Measurements from ENCODE around the gene DENND1B. TPM values are rescaled to one million over a fixed set of nuclear protein-coding genes. Genes with fewer than 3 reads are reported as not detected.

DENND1B gene
- total RNA-seq, 1 experiment from 2014 or later: 6.3 TPM

DNA sequence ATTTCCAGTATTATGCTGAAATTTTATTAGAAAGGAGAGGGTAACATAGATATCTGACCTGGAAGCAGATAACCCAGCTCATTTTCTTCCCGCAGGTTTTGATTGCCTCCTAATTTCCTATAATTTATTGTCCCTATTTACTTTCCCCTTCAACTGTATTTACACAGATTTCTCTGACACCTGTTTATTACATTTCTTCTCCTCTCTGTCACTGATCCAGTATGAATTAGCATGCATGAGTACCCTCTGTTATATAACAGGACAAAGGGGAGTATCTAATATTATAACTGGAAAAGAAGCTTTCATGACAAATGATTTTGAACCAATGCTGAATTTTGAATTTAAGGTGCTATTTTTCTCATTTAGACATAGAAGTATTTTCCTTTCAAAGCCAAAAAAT is 37.4 kb downstream of the DENND1B start:
- Histone ChIP-seq H4K8ac (replicated peaks; ENCODE audit: insufficient read length, low read depth, low read length) (no peak overlapping the region), H2BK12ac (ENCODE audit: insufficient read length, low read depth, low read length) (no peak overlapping the region), H3K4me1 (ENCODE audit: insufficient read depth, low read length) (no peaks in the 10 kb centered on the region; the same call in 1 of the 2 replicates), H3K23me2 (ENCODE audit: insufficient read length, low read depth, low read length, poor library complexity, severe bottlenecking) (no peaks in the 10 kb centered on the region), H3K18ac (ENCODE audit: insufficient read length, low read depth, low read length) (no peak overlapping the region), H3K79me2 (ENCODE audit: insufficient read depth, low read length) (no peaks in the 10 kb centered on the region), H3K9ac (ENCODE audit: extremely low read depth, insufficient read length, low read length) (no peak overlapping the region), H2BK120ac (ENCODE audit: low read depth, low read length, poor library complexity, severe bottlenecking) (no peak overlapping the region), H2BK20ac (ENCODE audit: low read depth, low read length, poor library complexity, severe bottlenecking) (no peak overlapping the region), H3K79me1 (ENCODE audit: insufficient read depth, low read depth, low read length, poor library complexity, severe bottlenecking) (no peaks in the 10 kb centered on the region), H4K5ac (ENCODE audit: insufficient read length, low read depth, low read length) (no peak overlapping the region), H4K20me1 (ENCODE audit: control insufficient read depth, insufficient read depth, insufficient read length) (no peaks in the 10 kb centered on the region), H2AFZ (ENCODE audit: low read length) (no peak overlapping the region), H3K9me3 (ENCODE audit: control insufficient read depth, low read depth, low read length) (no peaks in the 10 kb centered on the region), H3K56ac (ENCODE audit: insufficient read length, low read depth, low read length) (no peak overlapping the region), H4K91ac (ENCODE audit: insufficient read length, low read depth, low read length) (no peak overlapping the region), H3K4ac (ENCODE audit: low read depth, low read length) (no peak overlapping the region), H3K27me3 (ENCODE audit: insufficient read depth, low read length) (no peaks in the 10 kb centered on the region), H3K4me2 (ENCODE audit: insufficient read depth, insufficient read length, low read length) (no peak overlapping the region), H3K23ac (ENCODE audit: insufficient read length, low read depth, low read length) (no peak overlapping the region), H3K27ac (ENCODE audit: insufficient read length, low read depth, low read length) (no peak overlapping the region), H2BK15ac (ENCODE audit: low read depth, low read length) (no peak overlapping the region), H3T11ph (ENCODE audit: low read length) (no peak overlapping the region), H2AK5ac (ENCODE audit: insufficient read length, low read length) (no peak overlapping the region), H3K14ac (ENCODE audit: insufficient read depth, low read length) (no peak overlapping the region), H2BK5ac (ENCODE audit: insufficient read length, low read length) (no peak overlapping the region)
- H3K9me3 Mint-ChIP-seq: no peaks in the 10 kb centered on the region
- WGBS (ENCODE audit: extremely low coverage, insufficient read length, low lambda C conversion rate): no CpG with 5 or more reads among the region's 1 CpG
- DNase-seq: no peak
- no peak overlapping the region for H3K4me3 Mint-ChIP-seq
- no peak overlapping the region for H3K27ac Mint-ChIP-seq
- H3K27me3 Mint-ChIP-seq (ENCODE audit: low read depth): no peaks in the 10 kb centered on the region
- TF ChIP-seq, protein P1, sequence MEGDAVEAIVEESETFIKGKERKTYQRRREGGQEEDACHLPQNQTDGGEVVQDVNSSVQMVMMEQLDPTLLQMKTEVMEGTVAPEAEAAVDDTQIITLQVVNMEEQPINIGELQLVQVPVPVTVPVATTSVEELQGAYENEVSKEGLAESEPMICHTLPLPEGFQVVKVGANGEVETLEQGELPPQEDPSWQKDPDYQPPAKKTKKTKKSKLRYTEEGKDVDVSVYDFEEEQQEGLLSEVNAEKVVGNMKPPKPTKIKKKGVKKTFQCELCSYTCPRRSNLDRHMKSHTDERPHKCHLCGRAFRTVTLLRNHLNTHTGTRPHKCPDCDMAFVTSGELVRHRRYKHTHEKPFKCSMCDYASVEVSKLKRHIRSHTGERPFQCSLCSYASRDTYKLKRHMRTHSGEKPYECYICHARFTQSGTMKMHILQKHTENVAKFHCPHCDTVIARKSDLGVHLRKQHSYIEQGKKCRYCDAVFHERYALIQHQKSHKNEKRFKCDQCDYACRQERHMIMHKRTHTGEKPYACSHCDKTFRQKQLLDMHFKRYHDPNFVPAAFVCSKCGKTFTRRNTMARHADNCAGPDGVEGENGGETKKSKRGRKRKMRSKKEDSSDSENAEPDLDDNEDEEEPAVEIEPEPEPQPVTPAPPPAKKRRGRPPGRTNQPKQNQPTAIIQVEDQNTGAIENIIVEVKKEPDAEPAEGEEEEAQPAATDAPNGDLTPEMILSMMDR (conservative IDR thresholded peaks at IDR 0.05): no peak
- H3K36me3 Mint-ChIP-seq (ENCODE audit: insufficient read depth in 1 of 3, low read depth in 3 of 3): no peaks in the 10 kb centered on the region; a peak in 1 of 7 replicates
- H3K4me1 Mint-ChIP-seq: peaks cover 14 to 28% of the 10 kb centered on the region in 2 experiments
